Thoracic aorta (tissue), 2 donors: Measurements from ENCODE around the gene MUC5AC. TPM values are rescaled to one million over a fixed set of nuclear protein-coding genes. Genes with fewer than 3 reads are reported as not detected.
"Not testable (repeated sequence)": the region's sequence is repeated elsewhere in the genome, so short reads cannot be mapped to it uniquely, and the experiment has no call there.

Experiments
- ATAC-seq: fragments of 150-250 bp; one replicate; pipeline ENCODE4 v1.8.0; 2017; ENCODE audit warnings: low read depth; ENCODE audit not compliant: insufficient number of reproducible peaks, low FRiP score
- DNase-seq: peaks from one replicate; pipeline ENCODE4 v3.0.0-alpha.2; 2020; ENCODE audit warnings: low spot score
- H3K27ac ChIP-seq, 2 donors: fragments of 200-600 bp; sonication (generic); 1 replicate in 1 of 2; 2 replicates in 1 of 2; pipeline ENCODE4 v1.5.1; 2016; ENCODE audit warnings: mild to moderate bottlenecking in 2 of 2, moderate library complexity in 2 of 2
- H3K27me3 ChIP-seq: fragments of 200-600 bp; sonication (generic); replicated peaks from 2 replicates; pipeline ENCODE4 v1.6.0; 2016; ENCODE audit warnings: mild to moderate bottlenecking; ENCODE audit not compliant: insufficient read depth
- H3K36me3 ChIP-seq: fragments of 200-600 bp; sonication (generic); one replicate; pipeline ENCODE4 v1.5.1; 2016
- H3K4me1 ChIP-seq, 2 donors: fragments of 200-600 bp; sonication (generic); 1 replicate in 1 of 2; 2 replicates in 1 of 2; pipeline versions ENCODE4 v1.5.1 to v1.6.0; 2016; ENCODE audit warnings: low read depth in 2 of 2, mild to moderate bottlenecking in 1 of 2; ENCODE audit not compliant: control insufficient read depth in 1 of 2
- H3K4me3 ChIP-seq: fragments of 200-600 bp; sonication (generic); 2 replicates; pipeline ENCODE4 v1.5.1; 2016; ENCODE audit warnings: mild to moderate bottlenecking
- H3K9me3 ChIP-seq: fragments of 200-600 bp; sonication (generic); 2 replicates; pipeline ENCODE4 v1.5.1; 2016
- CTCF ChIP-seq: fragments of 200-600 bp; sonication (generic); IDR thresholded peaks from one replicate; pipeline ENCODE4 v1.5.1; 2019; ENCODE audit warnings: antibody characterized with exemption
- total RNA-seq, 2 donors: library from RNA; depleted of rRNA; stranded (reverse); fragments of >200 nt; gene quantifications; one replicate each; pipeline versions ENCODE4 v1.1.0 to v1.2.3, GENCODE V29; 2016

Gene MUC5AC
- total RNA-seq, 2 donors from 2014 or later = 45.9 TPM; not detected in 1

- ATAC-seq (no peak), DNase-seq (no peak)
- TF ChIP-seq CTCF = no peak
- no peaks in the 10 kb centered on the region for H3K27me3 ChIP-seq
- no peaks in the 10 kb centered on the region for H3K4me1 ChIP-seq
- H3K9me3 ChIP-seq = no peaks in the 10 kb centered on the region
- no peaks in the 10 kb centered on the region for H3K36me3 ChIP-seq
- H3K4me3 ChIP-seq = no peak overlapping the region
- H3K27ac ChIP-seq = no peak overlapping the region
Observed at GRCh38 chr11:1162138-1162475, 4.4 kb downstream of the MUC5AC start.

DNA sequence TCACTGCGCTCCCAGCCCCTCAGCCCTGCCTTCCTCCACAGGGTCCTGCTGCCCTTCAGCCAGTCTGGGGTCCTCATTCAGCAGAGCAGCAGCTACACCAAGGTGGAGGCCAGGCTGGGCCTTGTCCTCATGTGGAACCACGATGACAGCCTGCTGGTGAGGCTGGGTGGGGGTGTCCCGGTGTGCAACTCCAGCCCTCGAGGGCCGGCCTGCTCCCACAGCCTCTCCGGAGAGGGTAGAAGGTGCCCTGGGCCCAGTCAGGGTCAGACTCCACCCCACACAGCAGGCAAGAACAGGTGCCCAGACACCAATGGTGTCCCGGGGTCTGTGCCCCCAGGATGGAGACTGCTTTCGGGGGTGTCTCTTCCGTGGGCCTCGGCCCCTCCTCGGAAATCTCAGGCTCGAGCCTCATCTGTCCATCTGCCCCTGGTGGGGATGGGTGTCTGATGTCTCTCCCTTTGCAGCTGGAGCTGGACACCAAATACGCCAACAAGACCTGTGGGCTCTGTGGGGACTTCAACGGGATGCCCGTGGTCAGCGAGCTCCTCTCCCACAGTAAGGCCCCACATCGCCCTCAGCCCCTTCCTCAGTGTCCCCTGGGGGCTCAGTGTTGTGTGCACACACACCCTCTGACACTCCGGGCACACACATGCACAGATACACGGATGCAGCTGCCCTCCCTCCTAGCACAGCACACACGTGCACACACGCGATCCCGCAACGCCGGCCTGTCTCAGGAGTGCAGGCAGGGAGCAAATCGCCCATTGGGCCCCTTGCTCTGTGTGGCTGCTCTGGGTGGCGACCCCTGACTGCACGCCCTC is 4.9 kb downstream of the MUC5AC start:
- no peak overlapping the region for H3K4me3 ChIP-seq
- H3K27ac ChIP-seq = no peak overlapping the region
- no peak for TF ChIP-seq CTCF
- ATAC-seq (no peak), DNase-seq (no peak)
- no peaks in the 10 kb centered on the region for H3K36me3 ChIP-seq
- H3K4me1 ChIP-seq = no peaks in the 10 kb centered on the region
- no peaks in the 10 kb centered on the region for H3K27me3 ChIP-seq
- no peaks in the 10 kb centered on the region for H3K9me3 ChIP-seq

- H3K27me3 ChIP-seq = no peaks in the 10 kb centered on the region
- H3K9me3 ChIP-seq = no peaks in the 10 kb centered on the region
- no peaks in the 10 kb centered on the region for H3K4me1 ChIP-seq
- H3K36me3 ChIP-seq = no peaks in the 10 kb centered on the region
- no peak overlapping the region for H3K4me3 ChIP-seq
- DNase-seq (no peak), ATAC-seq (no peak)
- TF ChIP-seq CTCF = no peak
- no peak overlapping the region for H3K27ac ChIP-seq
Observed at GRCh38 chr11:1163321-1163910, 5.7 kb downstream of the MUC5AC start.

- DNase-seq = no peak
- H3K27me3 ChIP-seq = no peaks in the 10 kb centered on the region
- H3K27ac ChIP-seq = no peak overlapping the region
- H3K4me3 ChIP-seq = no peak overlapping the region
- H3K9me3 ChIP-seq = no peaks in the 10 kb centered on the region
- no peak for TF ChIP-seq CTCF
- no peak for ATAC-seq
- no peaks in the 10 kb centered on the region for H3K36me3 ChIP-seq
- no peaks in the 10 kb centered on the region for H3K4me1 ChIP-seq
Observed at GRCh38 chr11:1163911-1164735, 6.4 kb downstream of the MUC5AC start.

DNA sequence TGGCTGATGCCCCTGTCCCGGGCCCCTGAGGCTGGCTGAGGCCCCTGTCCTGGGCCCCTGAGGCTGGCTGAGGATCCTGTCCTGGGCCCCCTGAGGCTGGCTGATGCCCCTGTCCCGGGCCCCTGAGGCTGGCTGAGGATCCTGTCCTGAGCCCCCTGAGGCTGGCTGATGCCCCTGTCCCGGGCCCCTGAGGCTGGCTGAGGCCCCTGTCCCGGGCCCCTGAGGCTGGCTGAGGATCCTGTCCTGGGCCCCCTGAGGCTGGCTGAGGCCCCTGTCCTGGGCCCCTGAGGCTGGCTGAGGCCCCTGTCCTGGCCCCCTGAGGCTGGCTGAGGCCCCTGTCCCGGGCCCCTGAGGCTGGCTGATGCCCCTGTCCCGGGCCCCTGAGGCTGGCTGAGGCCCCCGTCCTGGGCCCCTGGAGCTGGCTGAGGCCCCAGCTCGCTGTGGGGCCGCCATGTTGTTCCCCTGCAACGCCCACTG is 7.1 kb downstream of the MUC5AC start:
- not testable (repeated sequence) for H3K27ac ChIP-seq, DNase-seq, H3K27me3 ChIP-seq, H3K9me3 ChIP-seq, H3K36me3 ChIP-seq, H3K4me3 ChIP-seq, ATAC-seq, H3K4me1 ChIP-seq
